ENCODE data around the gene TMSB4X.

DNA sequence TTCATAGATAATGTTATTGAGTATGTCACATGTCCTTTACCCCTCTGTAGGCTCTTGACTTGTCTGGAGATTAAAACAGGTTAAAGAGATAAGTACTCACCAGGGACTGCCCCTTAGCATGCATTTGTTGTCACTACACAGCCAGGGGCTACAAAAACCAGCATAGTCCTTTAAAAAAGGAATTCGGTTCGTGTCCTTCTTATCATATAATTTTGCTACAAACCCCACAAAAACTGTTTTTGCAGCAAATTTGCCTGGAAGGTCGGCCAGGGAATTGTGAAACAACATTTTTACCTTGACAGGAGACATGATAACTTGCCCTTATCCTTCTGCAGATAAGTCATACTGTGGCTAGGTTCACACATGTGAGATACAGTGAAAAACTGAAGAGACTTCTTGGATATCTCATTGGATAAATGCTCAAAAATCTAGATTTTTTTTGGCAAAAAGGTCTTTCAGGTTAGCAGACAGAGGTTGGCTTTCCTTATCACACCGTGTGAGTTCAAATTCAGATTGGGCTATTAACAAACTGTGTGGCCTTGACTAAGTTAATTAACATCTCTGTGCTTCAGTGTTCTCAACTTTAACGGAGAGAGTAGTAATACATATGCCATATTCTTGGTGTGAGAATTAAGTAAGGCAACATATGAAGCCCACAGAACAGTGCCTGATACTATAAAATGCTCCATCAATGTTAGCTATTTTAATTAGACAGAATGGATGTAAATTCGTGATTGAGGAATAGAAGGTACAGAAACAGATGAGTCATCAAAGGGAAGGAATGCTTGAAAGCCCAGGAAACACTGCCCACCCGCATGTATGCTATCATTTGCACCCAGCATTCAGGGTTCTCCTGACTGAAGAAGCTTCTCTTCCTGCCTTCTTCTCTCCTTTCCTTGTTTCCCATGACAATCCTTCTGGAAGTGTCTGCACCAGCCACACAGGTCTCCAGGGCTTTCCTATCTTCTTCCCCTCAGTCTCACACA, 39.5 kb downstream of the TMSB4X start:
- no peak for TF ChIP-seq POLR2A (IDR thresholded peaks at IDR 0.05; ENCODE audit: low read depth, low read length)
- TF ChIP-seq, protein P1, sequence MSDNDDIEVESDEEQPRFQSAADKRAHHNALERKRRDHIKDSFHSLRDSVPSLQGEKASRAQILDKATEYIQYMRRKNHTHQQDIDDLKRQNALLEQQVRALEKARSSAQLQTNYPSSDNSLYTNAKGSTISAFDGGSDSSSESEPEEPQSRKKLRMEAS (IDR thresholded peaks at IDR 0.05; ENCODE audit: insufficient read depth, insufficient read length), result no peak
- no peak for TF ChIP-seq EZH2 (IDR thresholded peaks at IDR 0.05; ENCODE audit: borderline replicate concordance, low read depth, low read length, severe bottlenecking)

All from endothelial cell of umbilical vein (primary cell).